Tibial artery (tissue), 4 donors: ENCODE data around the gene ANO1.

Experiments
- DNase-seq, 2 donors: peaks; one replicate each; pipeline ENCODE4 v3.0.0-alpha.2; 2019
- H3K27ac ChIP-seq, 2 donors: fragments of 200-600 bp; sonication (generic) in 1 of 2; 1 replicate in 1 of 2; 2 replicates in 1 of 2; pipeline ENCODE4 v1.5.1; 2018 to 2019; ENCODE audit warnings: mild to moderate bottlenecking in 1 of 2
- H3K27me3 ChIP-seq, 2 donors: fragments of 200-600 bp; sonication (generic) in 1 of 2; one replicate each; pipeline versions ENCODE4 v1.5.1 to v1.6.0; 2016 to 2019
- H3K36me3 ChIP-seq, 3 donors: fragments of 200-600 bp; sonication (generic) in 2 of 3; one replicate each; pipeline ENCODE4 v1.5.1; 2016 to 2019; ENCODE audit warnings: mild to moderate bottlenecking in 2 of 3
- H3K4me1 ChIP-seq, 4 donors: fragments of 200-600 bp; sonication (generic) in 2 of 4; 1 replicate in 3 of 4; 2 replicates in 1 of 4; pipeline ENCODE4 v1.5.1; 2016 to 2019
- H3K4me3 ChIP-seq, 2 donors: fragments of 200-600 bp; sonication (generic) in 1 of 2; 1 replicate in 1 of 2; 2 replicates in 1 of 2; pipeline ENCODE4 v1.5.1; 2018 to 2019; ENCODE audit warnings: mild to moderate bottlenecking in 2 of 2
- H3K9me3 ChIP-seq, 3 donors: fragments of 200-600 bp; sonication (generic) in 1 of 3; one replicate each; pipeline ENCODE4 v1.5.1; 2016 to 2019
- CTCF ChIP-seq, 2 experiments: fragments of 200-600 bp in 1 of 2; fragments of 450-650 bp in 1 of 2; IDR thresholded peaks; one replicate each; pipeline ENCODE4 v1.5.1; 2017 to 2019; ENCODE audit warnings: antibody characterized with exemption in 2 of 2, mild to moderate bottlenecking in 1 of 2, moderate library complexity in 1 of 2
- intact Hi-C: fragments of 100-400 bp; cut with DNase I; formaldehyde crosslinking; loops from one replicate; pipeline ENCODE4 v1.15.0; 2023; ENCODE audit warnings: low total_unique reads

Gene ANO1

GRCh38 chr11:70068950-70069349, 9.2 kb upstream of the ANO1 start:
- H3K9me3 ChIP-seq, result no peaks in the 10 kb centered on the region
- peaks cover 0 to 22% (median 8%) of the 10 kb centered on the region in 4 donors for H3K4me1 ChIP-seq
- no peaks in the 10 kb centered on the region for H3K27me3 ChIP-seq
- no peaks in the 10 kb centered on the region for H3K36me3 ChIP-seq
- H3K4me3 ChIP-seq, result no peak overlapping the region
- no peak for TF ChIP-seq CTCF (IDR thresholded peaks at IDR 0.05)
- no peak for DNase-seq
- intact Hi-C loops, result no loop called here
- H3K27ac ChIP-seq, result no peak overlapping the region

GRCh38 chr11:70070706-70071105, 7.4 kb upstream of the ANO1 start:
- no peak overlapping the region for H3K4me3 ChIP-seq
- DNase-seq, result no peak
- no peaks in the 10 kb centered on the region for H3K9me3 ChIP-seq
- intact Hi-C loops, result no loop called here
- H3K4me1 ChIP-seq, result peaks cover 0 to 16% (median 7%) of the 10 kb centered on the region in 4 donors
- no peak overlapping the region for H3K27ac ChIP-seq
- H3K27me3 ChIP-seq, result no peaks in the 10 kb centered on the region
- TF ChIP-seq CTCF (IDR thresholded peaks at IDR 0.05), result no peak
- no peaks in the 10 kb centered on the region for H3K36me3 ChIP-seq

GRCh38 chr11:70071996-70072395, 6.1 kb upstream of the ANO1 start:
- peaks cover 0 to 27% (median 11%) of the 10 kb centered on the region in 4 donors for H3K4me1 ChIP-seq
- intact Hi-C loops, result no loop called here
- no peaks in the 10 kb centered on the region for H3K9me3 ChIP-seq
- no peaks in the 10 kb centered on the region for H3K36me3 ChIP-seq
- H3K4me3 ChIP-seq, result no peak overlapping the region
- DNase-seq, result no peak
- H3K27ac ChIP-seq, result no peak overlapping the region
- H3K27me3 ChIP-seq, result no peaks in the 10 kb centered on the region
- TF ChIP-seq CTCF (IDR thresholded peaks at IDR 0.05), result no peak

GRCh38 chr11:70072461-70072860, 5.7 kb upstream of the ANO1 start:
- Histone ChIP-seq H3K27me3 (no peaks in the 10 kb centered on the region), H3K4me1 (peaks cover 0 to 32% (median 12%) of the 10 kb centered on the region in 4 donors), H3K9me3 (no peaks in the 10 kb centered on the region), H3K4me3 (no peak overlapping the region), H3K36me3 (no peaks in the 10 kb centered on the region), H3K27ac (no peak overlapping the region)
- no peak for TF ChIP-seq CTCF (IDR thresholded peaks at IDR 0.05)
- DNase-seq, result no peak
- intact Hi-C loops, result no loop called here

- Histone ChIP-seq H3K4me3 (no peak overlapping the region), H3K9me3 (no peaks in the 10 kb centered on the region), H3K4me1 (peaks cover 0 to 38% (median 13%) of the 10 kb centered on the region in 4 donors), H3K27me3 (no peaks in the 10 kb centered on the region), H3K36me3 (no peaks in the 10 kb centered on the region), H3K27ac (peak overlapping the region; percentile 29 to 55)
- no peak for TF ChIP-seq CTCF (IDR thresholded peaks at IDR 0.05)
- no peak for DNase-seq
- intact Hi-C loops, result no loop called here
Observed at GRCh38 chr11:70072861-70073755, 5.0 kb upstream of the ANO1 start.
